ENCODE results near the gene FANCM. TPM values are rescaled to one million over a fixed set of nuclear protein-coding genes. Genes with fewer than 3 reads are reported as not detected.
"Not testable (repeated sequence)": the region's sequence is repeated elsewhere in the genome, so short reads cannot be mapped to it uniquely, and the experiment has no call there.

Gene FANCM
- total RNA-seq, 1 experiment from 2014 or later = 6.6 TPM

DNA sequence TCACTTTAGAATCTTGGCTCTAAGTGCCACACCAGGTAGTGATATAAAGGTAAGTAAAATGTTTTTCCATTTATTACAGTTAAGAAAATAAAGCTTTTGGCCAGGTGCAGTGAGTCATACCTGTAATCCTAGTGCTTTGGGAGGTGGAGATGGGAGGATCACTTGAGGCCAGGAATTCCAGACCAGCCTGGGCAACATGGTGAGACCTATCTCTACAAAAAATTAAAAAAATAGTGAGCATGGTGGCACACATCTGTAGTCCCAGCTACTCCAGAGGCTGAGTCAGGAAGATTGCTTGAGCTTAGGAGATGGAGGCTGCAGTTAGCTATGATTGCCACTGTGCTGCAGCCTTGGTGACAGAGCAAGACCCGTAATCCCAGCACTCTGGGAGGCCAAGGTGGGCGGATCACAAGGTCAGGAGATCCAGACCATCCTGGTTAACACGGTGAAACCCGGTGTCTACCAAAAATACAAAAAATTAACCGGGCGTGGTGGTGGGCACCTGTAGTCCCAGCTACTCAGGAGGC lies 5.0 kb downstream of the FANCM start:
- ATAC-seq (no peak), DNase-seq (ENCODE audit: low read depth, low spot score) (no peak)
- Histone ChIP-seq H3K9me3 (ENCODE audit: control insufficient read depth, insufficient read depth, low read depth, low read length) (no peaks in the 10 kb centered on the region), H3K27me3 (ENCODE audit: control insufficient read depth, insufficient read depth, low read length) (no peaks in the 10 kb centered on the region), H3K4me3 (ENCODE audit: low read depth in 2 of 2, low read length in 2 of 2) (no peak overlapping the region), H3K27ac (ENCODE audit: low read length) (no peak overlapping the region), H3K4me1 (ENCODE audit: control insufficient read depth, insufficient read depth, low read length) (peaks cover 4% of the 10 kb centered on the region; the same call in 1 of the 2 replicates), H3K36me3 (ENCODE audit: control insufficient read depth, insufficient read depth, low read length) (no peaks in the 10 kb centered on the region; the same call in 1 of the 2 replicates)
- intact Hi-C loops (cut with micrococcal nuclease; ENCODE audit: unreplicated experiment) = no loop called here
- in situ Hi-C loops (cut with HindIII; ENCODE audit: low pct_unique_long_range_greater_than_20kb, low sequenced_read_pairs) = no loop called here
- TF ChIP-seq, protein P1, sequence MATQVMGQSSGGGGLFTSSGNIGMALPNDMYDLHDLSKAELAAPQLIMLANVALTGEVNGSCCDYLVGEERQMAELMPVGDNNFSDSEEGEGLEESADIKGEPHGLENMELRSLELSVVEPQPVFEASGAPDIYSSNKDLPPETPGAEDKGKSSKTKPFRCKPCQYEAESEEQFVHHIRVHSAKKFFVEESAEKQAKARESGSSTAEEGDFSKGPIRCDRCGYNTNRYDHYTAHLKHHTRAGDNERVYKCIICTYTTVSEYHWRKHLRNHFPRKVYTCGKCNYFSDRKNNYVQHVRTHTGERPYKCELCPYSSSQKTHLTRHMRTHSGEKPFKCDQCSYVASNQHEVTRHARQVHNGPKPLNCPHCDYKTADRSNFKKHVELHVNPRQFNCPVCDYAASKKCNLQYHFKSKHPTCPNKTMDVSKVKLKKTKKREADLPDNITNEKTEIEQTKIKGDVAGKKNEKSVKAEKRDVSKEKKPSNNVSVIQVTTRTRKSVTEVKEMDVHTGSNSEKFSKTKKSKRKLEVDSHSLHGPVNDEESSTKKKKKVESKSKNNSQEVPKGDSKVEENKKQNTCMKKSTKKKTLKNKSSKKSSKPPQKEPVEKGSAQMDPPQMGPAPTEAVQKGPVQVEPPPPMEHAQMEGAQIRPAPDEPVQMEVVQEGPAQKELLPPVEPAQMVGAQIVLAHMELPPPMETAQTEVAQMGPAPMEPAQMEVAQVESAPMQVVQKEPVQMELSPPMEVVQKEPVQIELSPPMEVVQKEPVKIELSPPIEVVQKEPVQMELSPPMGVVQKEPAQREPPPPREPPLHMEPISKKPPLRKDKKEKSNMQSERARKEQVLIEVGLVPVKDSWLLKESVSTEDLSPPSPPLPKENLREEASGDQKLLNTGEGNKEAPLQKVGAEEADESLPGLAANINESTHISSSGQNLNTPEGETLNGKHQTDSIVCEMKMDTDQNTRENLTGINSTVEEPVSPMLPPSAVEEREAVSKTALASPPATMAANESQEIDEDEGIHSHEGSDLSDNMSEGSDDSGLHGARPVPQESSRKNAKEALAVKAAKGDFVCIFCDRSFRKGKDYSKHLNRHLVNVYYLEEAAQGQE (IDR thresholded peaks at IDR 0.05; ENCODE audit: insufficient read depth in 1 of 2, low read depth in 2 of 2, low read length in 1 of 2) = no peak
- TF ChIP-seq TCF7L2 (IDR thresholded peaks at IDR 0.05; ENCODE audit: low read depth, low read length) (no peak), SIN3A (IDR thresholded peaks at IDR 0.05; ENCODE audit: borderline replicate concordance, insufficient read depth, low read depth, low read length) (no peak), POLR2AphosphoS5 (IDR thresholded peaks at IDR 0.05; ENCODE audit: low read depth, low read length) (no peak)
- TF ChIP-seq, protein P2, sequence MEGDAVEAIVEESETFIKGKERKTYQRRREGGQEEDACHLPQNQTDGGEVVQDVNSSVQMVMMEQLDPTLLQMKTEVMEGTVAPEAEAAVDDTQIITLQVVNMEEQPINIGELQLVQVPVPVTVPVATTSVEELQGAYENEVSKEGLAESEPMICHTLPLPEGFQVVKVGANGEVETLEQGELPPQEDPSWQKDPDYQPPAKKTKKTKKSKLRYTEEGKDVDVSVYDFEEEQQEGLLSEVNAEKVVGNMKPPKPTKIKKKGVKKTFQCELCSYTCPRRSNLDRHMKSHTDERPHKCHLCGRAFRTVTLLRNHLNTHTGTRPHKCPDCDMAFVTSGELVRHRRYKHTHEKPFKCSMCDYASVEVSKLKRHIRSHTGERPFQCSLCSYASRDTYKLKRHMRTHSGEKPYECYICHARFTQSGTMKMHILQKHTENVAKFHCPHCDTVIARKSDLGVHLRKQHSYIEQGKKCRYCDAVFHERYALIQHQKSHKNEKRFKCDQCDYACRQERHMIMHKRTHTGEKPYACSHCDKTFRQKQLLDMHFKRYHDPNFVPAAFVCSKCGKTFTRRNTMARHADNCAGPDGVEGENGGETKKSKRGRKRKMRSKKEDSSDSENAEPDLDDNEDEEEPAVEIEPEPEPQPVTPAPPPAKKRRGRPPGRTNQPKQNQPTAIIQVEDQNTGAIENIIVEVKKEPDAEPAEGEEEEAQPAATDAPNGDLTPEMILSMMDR (IDR thresholded peaks at IDR 0.05) = no peak
- ChIA-PET CTCF (interaction anchor here (0.7 kb wide), 1 partner anchor 8 kb away, joined by 3 read pairs; no protein-coding TSS in a partner anchor), POLR2A (no interaction called here)
- BruUV-seq (replicated peaks) = no TSS peak

DNA sequence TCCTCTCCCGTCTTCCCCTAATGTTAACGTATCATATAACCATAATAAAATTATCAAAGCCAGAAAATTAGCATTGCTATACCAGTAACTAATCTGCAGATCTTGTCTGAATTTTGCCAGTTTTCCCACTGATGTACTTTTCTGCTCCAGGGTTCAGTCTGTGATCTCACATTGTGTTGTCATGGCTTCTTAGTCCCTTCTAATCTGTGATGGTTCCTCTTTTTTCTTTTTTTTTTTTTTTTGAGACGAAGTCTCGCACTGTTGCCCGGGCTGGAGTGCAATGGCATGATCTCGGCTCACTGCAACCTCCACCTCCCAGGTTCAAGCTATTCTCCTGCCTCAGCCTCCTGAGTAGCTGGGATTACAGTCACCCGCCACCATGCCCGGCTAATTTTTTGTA lies 6.4 kb downstream of the FANCM start:
- in situ Hi-C loops (cut with HindIII; ENCODE audit: low pct_unique_long_range_greater_than_20kb, low sequenced_read_pairs); H3K4me3 ChIP-seq (ENCODE audit: low read depth in 2 of 2, low read length in 2 of 2); H3K27ac ChIP-seq (ENCODE audit: low read length); H3K4me1 ChIP-seq (ENCODE audit: control insufficient read depth, insufficient read depth, low read length); BruUV-seq (replicated peaks); intact Hi-C loops (cut with micrococcal nuclease; ENCODE audit: unreplicated experiment); H3K9me3 ChIP-seq (ENCODE audit: control insufficient read depth, insufficient read depth, low read depth, low read length); CTCF ChIA-PET; DNase-seq (ENCODE audit: low read depth, low spot score); H3K36me3 ChIP-seq (ENCODE audit: control insufficient read depth, insufficient read depth, low read length); ATAC-seq; POLR2A ChIA-PET; H3K27me3 ChIP-seq (ENCODE audit: control insufficient read depth, insufficient read depth, low read length): not testable (repeated sequence)

DNA sequence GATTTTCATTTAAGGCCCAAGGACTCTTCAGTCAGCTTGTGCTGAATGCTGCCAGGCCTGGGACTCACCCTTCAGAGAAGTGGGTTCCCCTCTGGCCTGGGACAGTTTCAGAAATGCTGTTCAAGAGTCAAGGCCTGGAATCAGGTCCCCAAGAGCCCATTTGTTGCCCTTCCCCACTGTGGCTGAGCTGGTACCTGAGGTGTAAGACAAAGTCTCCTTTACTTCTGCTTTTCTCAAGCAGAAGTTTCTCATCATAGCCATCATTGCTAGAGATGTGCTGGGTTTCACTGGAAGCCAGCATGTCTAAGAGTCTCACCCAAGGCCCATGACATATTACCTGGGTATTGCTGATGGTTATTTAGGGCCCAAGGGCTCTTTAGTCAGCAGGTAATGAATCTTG lies 8.9 kb downstream of the FANCM start:
- in situ Hi-C loops (cut with HindIII; ENCODE audit: low pct_unique_long_range_greater_than_20kb, low sequenced_read_pairs) (no loop called here), intact Hi-C loops (cut with micrococcal nuclease; ENCODE audit: unreplicated experiment) (no loop called here)
- ChIA-PET CTCF (interaction anchor here (0.6 kb wide), 1 partner anchor 126 kb away, joined by 5 read pairs; no protein-coding TSS in a partner anchor), POLR2A (no interaction called here)
- TF ChIP-seq, protein P2 (IDR thresholded peaks at IDR 0.05) = no peak
- TF ChIP-seq, protein P1 (IDR thresholded peaks at IDR 0.05; ENCODE audit: insufficient read depth in 1 of 2, low read depth in 2 of 2, low read length in 1 of 2) = no peak
- no peak for TF ChIP-seq SIN3A (IDR thresholded peaks at IDR 0.05; ENCODE audit: borderline replicate concordance, insufficient read depth, low read depth, low read length)
- TF ChIP-seq TCF7L2 (IDR thresholded peaks at IDR 0.05; ENCODE audit: low read depth, low read length) = no peak
- TF ChIP-seq POLR2AphosphoS5 (IDR thresholded peaks at IDR 0.05; ENCODE audit: low read depth, low read length) = no peak
- no peaks in the 10 kb centered on the region for H3K9me3 ChIP-seq (ENCODE audit: control insufficient read depth, insufficient read depth, low read depth, low read length)
- ATAC-seq = no peak
- no peaks in the 10 kb centered on the region for H3K36me3 ChIP-seq (ENCODE audit: control insufficient read depth, insufficient read depth, low read length)
- BruUV-seq (replicated peaks) = no TSS peak
- no peak overlapping the region for H3K27ac ChIP-seq (ENCODE audit: low read length)
- no peak for DNase-seq (ENCODE audit: low read depth, low spot score)
- H3K27me3 ChIP-seq (ENCODE audit: control insufficient read depth, insufficient read depth, low read length) = no peaks in the 10 kb centered on the region
- no peaks in the 10 kb centered on the region for H3K4me1 ChIP-seq (ENCODE audit: control insufficient read depth, insufficient read depth, low read length)
- H3K4me3 ChIP-seq (ENCODE audit: low read depth in 2 of 2, low read length in 2 of 2) = no peak overlapping the region

All from Panc1 (cell line).